Measurements from ENCODE around the gene PCBP3. TPM values are rescaled to one million over a fixed set of nuclear protein-coding genes. Genes with fewer than 3 reads are reported as not detected.
"Not testable (repeated sequence)": the region's sequence is repeated elsewhere in the genome, so short reads cannot be mapped to it uniquely, and the experiment has no call there.

PCBP3 gene
- total RNA-seq, 6 experiments from 2014 or later, result 0.37 to 1.5 (median 0.69) TPM

DNA sequence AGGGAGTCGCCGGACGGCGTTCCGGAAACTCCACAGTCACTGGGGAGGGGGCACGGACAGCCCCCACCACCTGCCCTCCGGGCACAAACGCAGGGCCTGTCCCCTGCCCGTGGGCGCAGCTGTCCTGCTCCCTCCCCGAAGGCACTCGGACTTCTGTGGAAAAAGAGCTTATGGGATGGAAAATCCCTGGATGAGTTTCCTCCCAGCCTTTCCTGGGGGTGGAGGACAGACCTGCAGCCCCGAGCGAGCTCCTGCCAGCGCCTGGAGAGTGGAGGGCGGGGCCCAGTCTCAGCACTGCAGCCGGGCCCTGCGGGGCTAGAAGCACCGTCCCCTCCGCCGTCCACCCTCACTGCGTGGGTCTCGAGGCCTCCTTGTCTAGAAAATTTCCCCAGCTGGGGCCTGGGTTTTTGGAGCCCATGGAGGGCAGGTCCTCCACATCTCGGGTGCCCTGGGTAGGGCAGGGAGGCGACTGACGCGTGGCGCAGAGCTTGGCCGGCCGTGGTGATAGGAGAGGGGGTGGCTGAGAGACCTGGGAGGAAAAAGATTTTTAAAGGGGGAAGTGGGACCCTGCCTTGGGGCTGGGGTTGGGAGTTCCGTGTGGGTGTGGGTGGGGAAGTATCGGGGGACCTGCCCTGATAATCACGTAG, 331.6 kb downstream of the PCBP3 start:
- TF ChIP-seq, protein P1, sequence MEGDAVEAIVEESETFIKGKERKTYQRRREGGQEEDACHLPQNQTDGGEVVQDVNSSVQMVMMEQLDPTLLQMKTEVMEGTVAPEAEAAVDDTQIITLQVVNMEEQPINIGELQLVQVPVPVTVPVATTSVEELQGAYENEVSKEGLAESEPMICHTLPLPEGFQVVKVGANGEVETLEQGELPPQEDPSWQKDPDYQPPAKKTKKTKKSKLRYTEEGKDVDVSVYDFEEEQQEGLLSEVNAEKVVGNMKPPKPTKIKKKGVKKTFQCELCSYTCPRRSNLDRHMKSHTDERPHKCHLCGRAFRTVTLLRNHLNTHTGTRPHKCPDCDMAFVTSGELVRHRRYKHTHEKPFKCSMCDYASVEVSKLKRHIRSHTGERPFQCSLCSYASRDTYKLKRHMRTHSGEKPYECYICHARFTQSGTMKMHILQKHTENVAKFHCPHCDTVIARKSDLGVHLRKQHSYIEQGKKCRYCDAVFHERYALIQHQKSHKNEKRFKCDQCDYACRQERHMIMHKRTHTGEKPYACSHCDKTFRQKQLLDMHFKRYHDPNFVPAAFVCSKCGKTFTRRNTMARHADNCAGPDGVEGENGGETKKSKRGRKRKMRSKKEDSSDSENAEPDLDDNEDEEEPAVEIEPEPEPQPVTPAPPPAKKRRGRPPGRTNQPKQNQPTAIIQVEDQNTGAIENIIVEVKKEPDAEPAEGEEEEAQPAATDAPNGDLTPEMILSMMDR (IDR thresholded peaks at IDR 0.05), result no peak
- TF ChIP-seq POLR2A (IDR thresholded peaks at IDR 0.05), result no peak
- H3K4me1 ChIP-seq, result peaks cover 0 to 25% (median 5%) of the 10 kb centered on the region in 4 donors
- intact Hi-C loops (cut with DNase I), result no loop called here
- peaks cover 0 to 10% of the 10 kb centered on the region in 2 donors for H3K27me3 ChIP-seq
- H3K4me3 ChIP-seq, result no peak overlapping the region
- no peaks in the 10 kb centered on the region for H3K36me3 ChIP-seq
- peak overlapping the region; percentile 42 to 72 (median 60) for H3K27ac ChIP-seq
- ATAC-seq (peak in 3 of 4 donors; percentile 2 to 16 (median 7)), DNase-seq (peak in 2 of 3 donors; percentile 35 to 51)
- WGBS (ENCODE audit: insufficient coverage, low coverage, low lambda C conversion rate, missing lambda C conversion rate), result 16% methylated on average over 8 of the region's 33 CpGs
- H3K9me3 ChIP-seq, result no peaks in the 10 kb centered on the region

DNA sequence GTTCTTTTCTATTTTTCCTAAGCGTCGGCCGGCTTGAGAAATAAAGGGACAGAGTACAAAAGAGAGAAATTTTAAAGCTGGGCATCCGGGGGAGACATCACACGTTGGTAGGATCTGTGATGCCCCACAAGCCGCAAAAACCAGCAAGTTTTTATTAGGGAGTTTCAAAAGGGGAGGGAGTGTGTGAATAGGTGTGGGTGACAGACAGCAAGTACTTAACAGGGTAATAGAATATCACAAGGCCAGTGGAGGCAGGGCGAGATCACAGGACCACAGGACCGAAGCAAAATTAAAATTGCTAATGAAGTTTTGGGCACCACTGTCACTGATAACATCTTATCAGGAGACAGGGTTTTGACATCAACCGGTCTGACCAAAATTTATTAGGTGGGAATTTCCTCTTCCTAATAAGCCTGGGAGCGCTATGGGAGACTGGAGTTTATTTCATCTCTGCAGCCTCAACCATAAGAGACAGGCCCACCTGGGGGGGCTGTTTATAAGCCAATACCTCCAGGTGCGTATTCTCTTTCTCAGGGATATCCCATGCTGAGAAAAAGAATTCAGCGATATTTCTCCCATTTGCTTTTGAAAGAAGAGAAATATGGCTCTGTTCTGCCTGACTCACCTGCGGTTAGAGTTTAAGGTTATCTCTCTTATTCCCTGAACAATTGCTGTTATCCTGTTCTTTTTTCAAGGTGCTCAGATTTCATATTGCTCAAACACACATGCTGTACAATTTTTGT, 332.3 kb downstream of the PCBP3 start:
- DNase-seq; H3K27ac ChIP-seq; H3K36me3 ChIP-seq; H3K4me3 ChIP-seq; ATAC-seq; intact Hi-C loops (cut with DNase I); H3K9me3 ChIP-seq; H3K27me3 ChIP-seq: not testable (repeated sequence)
- WGBS (ENCODE audit: insufficient coverage, low coverage, low lambda C conversion rate, missing lambda C conversion rate), result 40% methylated on average over 13 of the region's 13 CpGs
- peaks cover 0 to 25% (median 5%) of the 10 kb centered on the region in 4 donors for H3K4me1 ChIP-seq

DNA sequence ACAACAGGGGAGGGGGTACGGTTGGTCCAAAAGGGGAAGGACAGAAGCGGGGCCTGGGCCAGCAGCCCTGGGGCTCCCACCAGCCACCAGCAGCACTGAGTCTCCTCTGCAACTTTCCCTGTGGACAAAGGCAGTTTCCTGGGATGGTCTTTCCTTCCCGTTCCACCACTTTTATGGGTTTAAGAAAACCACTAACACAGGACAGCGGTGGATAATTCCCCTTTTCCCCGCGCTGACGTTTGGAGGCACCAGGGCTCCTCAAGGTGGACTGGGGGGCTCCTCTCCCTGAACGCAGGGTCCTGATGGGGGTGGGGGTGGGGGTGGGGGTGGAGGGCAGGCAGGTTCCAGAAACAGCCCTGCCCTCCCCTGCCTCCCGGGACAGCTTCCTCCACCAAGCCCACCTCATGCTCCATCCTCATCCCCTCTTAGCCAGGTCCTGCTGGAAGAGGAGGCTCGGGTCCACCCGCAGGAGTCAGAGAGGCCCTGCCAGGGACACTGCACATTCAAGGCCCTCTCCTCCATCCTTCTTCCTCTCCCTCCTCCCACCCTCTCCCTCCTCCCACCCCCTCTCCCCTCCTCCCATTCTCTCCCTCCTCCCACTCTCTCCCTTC, 333.3 kb downstream of the PCBP3 start:
- TF ChIP-seq POLR2A (IDR thresholded peaks at IDR 0.05), result no peak
- TF ChIP-seq, protein P1 (IDR thresholded peaks at IDR 0.05), result no peak
- peaks cover 0 to 27% (median 5%) of the 10 kb centered on the region in 4 donors for H3K4me1 ChIP-seq
- peaks cover 0 to 10% of the 10 kb centered on the region in 2 donors for H3K27me3 ChIP-seq
- ATAC-seq (no peak), DNase-seq (no peak)
- no peaks in the 10 kb centered on the region for H3K36me3 ChIP-seq
- no peaks in the 10 kb centered on the region for H3K9me3 ChIP-seq
- intact Hi-C loops (cut with DNase I), result no loop called here
- 18% methylated on average over 3 of the region's 11 CpGs for WGBS (ENCODE audit: insufficient coverage, low coverage, low lambda C conversion rate, missing lambda C conversion rate)
- no peak overlapping the region for H3K27ac ChIP-seq
- H3K4me3 ChIP-seq, result no peak overlapping the region

DNA sequence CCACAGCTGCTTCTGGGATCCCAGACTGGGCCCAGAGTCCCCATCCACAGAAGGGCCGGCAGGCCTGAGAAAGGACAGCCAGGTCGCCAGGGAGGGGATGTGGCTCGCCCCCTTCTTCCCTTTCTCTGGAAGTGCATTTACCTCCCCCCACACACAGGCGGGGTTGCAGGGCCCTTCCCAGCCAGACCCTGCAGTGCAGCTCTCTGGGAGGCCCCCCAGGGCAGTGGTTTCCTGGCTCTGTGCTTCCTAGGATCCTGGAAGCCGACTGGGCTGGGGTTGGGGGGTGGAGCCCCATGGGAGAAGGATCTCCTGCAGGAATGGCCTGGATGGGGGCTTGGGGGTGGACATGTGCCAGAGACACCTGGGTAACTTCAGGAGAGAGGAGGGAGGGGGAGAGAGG, 333.9 kb downstream of the PCBP3 start:
- peaks cover 0 to 10% of the 10 kb centered on the region in 2 donors for H3K27me3 ChIP-seq
- 20% methylated on average over 4 of the region's 5 CpGs for WGBS (ENCODE audit: insufficient coverage, low coverage, low lambda C conversion rate, missing lambda C conversion rate)
- DNase-seq, result peak in 1 of 3 donors; percentile 54

More for the DNA sequence above, 333.9 kb downstream of the PCBP3 start:
- Histone ChIP-seq H3K4me1 (peaks cover 0 to 29% (median 7%) of the 10 kb centered on the region in 4 donors), H3K9me3 (no peaks in the 10 kb centered on the region), H3K36me3 (no peaks in the 10 kb centered on the region), H3K27ac (no peak overlapping the region), H3K4me3 (no peak overlapping the region)
- no peak for ATAC-seq
- TF ChIP-seq POLR2A (IDR thresholded peaks at IDR 0.05), result no peak
- TF ChIP-seq, protein P1 (IDR thresholded peaks at IDR 0.05), result no peak
- intact Hi-C loops (cut with DNase I), result no loop called here

Data from right lobe of liver (tissue), 6 donors.